Measurements from ENCODE around the gene CLDN22. TPM values are rescaled to one million over a fixed set of nuclear protein-coding genes. Genes with fewer than 3 reads are reported as not detected.

CLDN22 gene
- total and polyA plus RNA-seq, 9 of the 15 experiments (the other 6 are each of a cell fraction or from before 2014, with no cell fraction given), result 0.21 TPM; not detected in 8

DNA sequence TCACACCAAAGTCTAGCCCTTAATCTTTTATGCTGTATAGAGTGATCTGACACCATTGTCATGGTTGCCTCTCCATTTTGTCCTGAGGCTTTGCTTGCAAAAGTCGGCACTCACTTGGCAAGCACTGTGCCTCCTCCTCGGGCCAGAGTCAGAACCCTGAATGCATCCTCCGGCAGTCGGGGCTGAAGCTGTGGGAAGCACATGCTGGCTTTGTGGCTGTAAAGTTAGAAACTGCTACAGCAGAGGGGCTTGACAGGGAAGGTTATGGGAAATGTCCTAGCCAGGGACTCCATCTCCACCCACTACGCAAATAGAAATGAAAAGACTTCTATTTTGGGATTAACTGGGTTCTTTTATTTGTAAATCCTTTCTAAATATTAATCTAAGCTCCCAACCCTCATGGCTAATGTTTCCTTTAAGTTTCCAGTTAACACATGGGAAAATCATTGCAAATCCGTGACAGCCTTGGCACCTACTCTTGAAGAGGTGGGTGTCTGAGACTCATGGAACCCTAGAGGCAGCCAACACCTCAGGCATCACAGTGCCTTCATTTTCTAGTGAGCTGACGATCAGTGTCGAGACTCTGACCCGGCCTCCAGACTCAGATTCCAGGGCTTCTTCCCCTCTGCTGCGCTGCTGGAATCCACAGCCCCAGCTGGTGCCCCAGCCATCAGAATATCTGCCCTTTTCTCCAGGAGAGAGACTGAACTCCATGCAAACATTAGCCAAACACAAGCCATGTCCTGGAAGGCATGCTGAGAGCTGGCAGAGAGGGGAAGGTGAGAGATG, 10.1 kb upstream of the CLDN22 start (continued):
- TF ChIP-seq, protein P1, sequence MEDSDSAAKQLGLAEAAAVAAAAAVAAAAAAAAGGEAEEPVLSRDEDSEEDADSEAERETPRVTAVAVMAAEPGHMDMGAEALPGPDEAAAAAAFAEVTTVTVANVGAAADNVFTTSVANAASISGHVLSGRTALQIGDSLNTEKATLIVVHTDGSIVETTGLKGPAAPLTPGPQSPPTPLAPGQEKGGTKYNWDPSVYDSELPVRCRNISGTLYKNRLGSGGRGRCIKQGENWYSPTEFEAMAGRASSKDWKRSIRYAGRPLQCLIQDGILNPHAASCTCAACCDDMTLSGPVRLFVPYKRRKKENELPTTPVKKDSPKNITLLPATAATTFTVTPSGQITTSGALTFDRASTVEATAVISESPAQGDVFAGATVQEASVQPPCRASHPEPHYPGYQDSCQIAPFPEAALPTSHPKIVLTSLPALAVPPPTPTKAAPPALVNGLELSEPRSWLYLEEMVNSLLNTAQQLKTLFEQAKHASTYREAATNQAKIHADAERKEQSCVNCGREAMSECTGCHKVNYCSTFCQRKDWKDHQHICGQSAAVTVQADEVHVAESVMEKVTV (CRISPR knock-in tag; IDR thresholded peaks at IDR 0.05), result no peak

GRCh38 chr4:183329244-183329643, 9.2 kb upstream of the CLDN22 start:
- ChIA-PET CTCF (ENCODE audit: low intra/inter-chr PET ratio) (interaction anchor here (0.5 kb wide), 1 partner anchor 93 kb away, joined by 4 read pairs; no protein-coding TSS in a partner anchor), POLR2A (no interaction called here)
- no peak overlapping the region for H3K4me2 ChIP-seq (ENCODE audit: insufficient read depth, low read length)
- in situ Hi-C loops (cut with MboI) (no loop called here), intact Hi-C loops (cut with micrococcal nuclease) (no loop called here)
- DNase-seq (ENCODE audit: extremely low read depth in 1 of 4, low spot score in 3 of 4) (no peak), FAIRE-seq (no peak), ATAC-seq (no peak)
- H3K9me3 ChIP-seq (replicated peaks; ENCODE audit: control insufficient read depth, insufficient read depth, low read depth, low read length), result peaks cover 3% of the 10 kb centered on the region; the same call in 1 of the 2 replicates
- no peaks in the 10 kb centered on the region for H4K20me1 ChIP-seq (replicated peaks; ENCODE audit: control insufficient read depth, insufficient read depth, low read length)
- H3K27me3 ChIP-seq (ENCODE audit: control insufficient read depth in 2 of 2, insufficient read depth in 2 of 2, low read length in 2 of 2), result peaks cover 2 to 27% of the 10 kb centered on the region in 2 experiments; a peak in 2 of 5 replicates
- TF ChIP-seq BHLHE40 (IDR thresholded peaks at IDR 0.05; ENCODE audit: low read length), result no peak
- TF ChIP-seq ZNF197 (CRISPR knock-in tag; IDR thresholded peaks at IDR 0.05; ENCODE audit: low read depth), result no peak
- no peak overlapping the region for H3K9ac ChIP-seq (ENCODE audit: insufficient read depth in 1 of 2, low read depth in 2 of 2, low read length in 2 of 2)
- no peak overlapping the region for H3K4me3 ChIP-seq
- no peaks in the 10 kb centered on the region for H3K4me1 ChIP-seq (replicated peaks in 1 of 2; ENCODE audit: control insufficient read depth in 2 of 2, insufficient read depth in 2 of 2, low read length in 2 of 2)
- H3K79me2 ChIP-seq (ENCODE audit: control insufficient read depth, insufficient read depth, low read length), result no peaks in the 10 kb centered on the region
- no peaks in the 10 kb centered on the region for H3K9me1 ChIP-seq (ENCODE audit: control insufficient read depth, insufficient read depth, low read length)
- WGBS (ENCODE audit: insufficient coverage, low coverage, missing lambda C conversion rate), result 30% methylated on average over 6 of the region's 6 CpGs
- no peaks in the 10 kb centered on the region for H3K36me3 ChIP-seq (ENCODE audit: control insufficient read depth, insufficient read depth, low read length)
- no peak overlapping the region for H2AFZ ChIP-seq (ENCODE audit: low read depth, low read length)
- no peak overlapping the region for H3K27ac ChIP-seq (ENCODE audit: extremely low read depth, low read depth, low read length)
- no TSS peak for BruUV-seq (replicated peaks)

All from K562 (cell line).